Esophagus muscularis mucosa (tissue), 4 donors: ENCODE measurements around the gene OBP2B. TPM values are rescaled to one million over a fixed set of nuclear protein-coding genes. Genes with fewer than 3 reads are reported as not detected.
"Not testable (repeated sequence)": the region's sequence is repeated elsewhere in the genome, so short reads cannot be mapped to it uniquely, and the experiment has no call there.

Experiments used
- DNase-seq: peaks from one replicate; pipeline ENCODE4 v3.0.0-alpha.2; 2017; ENCODE audit errors: extremely low spot score
- H3K27ac ChIP-seq, 4 donors: fragments of 200-600 bp; sonication (generic); replicated peaks in 1 of 4; 1 replicate in 3 of 4; 2 replicates in 1 of 4; pipeline ENCODE4 v1.5.1; 2016 to 2019; ENCODE audit warnings: mild to moderate bottlenecking in 1 of 4
- H3K27me3 ChIP-seq, 4 donors: fragments of 200-600 bp; sonication (generic); one replicate each; pipeline versions ENCODE4 v1.5.1 to v1.6.0; 2016 to 2019
- H3K36me3 ChIP-seq, 4 donors: fragments of 200-600 bp; sonication (generic); one replicate each; pipeline ENCODE4 v1.5.1; 2016 to 2019
- H3K4me1 ChIP-seq, 4 donors: fragments of 200-600 bp; sonication (generic); one replicate each; pipeline ENCODE4 v1.5.1; 2016 to 2019
- H3K4me3 ChIP-seq, 4 donors: fragments of 200-600 bp; sonication (generic); 1 replicate in 2 of 4; 2 replicates in 2 of 4; pipeline ENCODE4 v1.5.1; 2016 to 2019; ENCODE audit warnings: mild to moderate bottlenecking in 4 of 4, moderate library complexity in 1 of 4
- H3K9me3 ChIP-seq, 4 donors: fragments of 200-600 bp; sonication (generic); 1 replicate in 3 of 4; 2 replicates in 1 of 4; pipeline ENCODE4 v1.5.1; 2016 to 2019
- EP300 ChIP-seq: sonication (generic); formaldehyde crosslinking; IDR thresholded peaks from one replicate; pipeline ENCODE4 v1.6.1; 2017; ENCODE audit warnings: antibody characterized with exemption
- POLR2A ChIP-seq: fragments of 450-650 bp; IDR thresholded peaks from one replicate; pipeline ENCODE4 v1.6.1; 2017; ENCODE audit warnings: antibody characterized with exemption, moderate library complexity, mild to moderate bottlenecking, low read depth
- POLR2AphosphoS5 ChIP-seq, 2 donors: sonication (generic); formaldehyde crosslinking; IDR thresholded peaks; one replicate each; pipeline ENCODE4 v1.6.1; 2017; ENCODE audit warnings: antibody characterized with exemption in 2 of 2
- WGBS: methylation state at CpG from one replicate; pipeline ENCODE4 v1.1.5; 2018; 5-methylcytosine and 5-hydroxymethylcytosine counted together
- intact Hi-C: fragments of 100-400 bp; cut with DNase I; formaldehyde crosslinking; loops from one replicate; pipeline ENCODE4 v1.15.1; 2023
- total RNA-seq, 4 donors: library from RNA; depleted of rRNA; stranded (reverse); fragments of >200 nt; gene quantifications; one replicate each; pipeline versions ENCODE4 v1.1.0 to v1.2.1, GENCODE V29; 2016
- TF ChIP-seq, protein P1 (sequence below), 3 experiments: fragments of 200-600 bp in 2 of 3; fragments of 450-650 bp in 1 of 3; sonication (generic) in 2 of 3; IDR thresholded peaks; one replicate each; pipeline ENCODE4 v1.5.1; 2017 to 2019; ENCODE audit warnings: antibody characterized with exemption in 3 of 3, mild to moderate bottlenecking in 2 of 3, moderate library complexity in 1 of 3

The OBP2B gene, protein sequence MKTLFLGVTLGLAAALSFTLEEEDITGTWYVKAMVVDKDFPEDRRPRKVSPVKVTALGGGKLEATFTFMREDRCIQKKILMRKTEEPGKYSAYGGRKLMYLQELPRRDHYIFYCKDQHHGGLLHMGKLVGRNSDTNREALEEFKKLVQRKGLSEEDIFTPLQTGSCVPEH
- total RNA-seq: not detected

GRCh38 chr9:133208880-133209300 lies at the start of gene OBP2B:
OBP2B (minus strand) TSS chr9:133209250; CDS start chr9:133209199, 51 bp downstream.
- DNase-seq, H3K4me1 ChIP-seq, intact Hi-C loops, H3K27ac ChIP-seq, H3K4me3 ChIP-seq, H3K36me3 ChIP-seq, H3K9me3 ChIP-seq: not testable (repeated sequence)
- H3K27me3 ChIP-seq: peaks cover 0 to 69% (median 0%) of the 10 kb centered on the region in 4 donors
- WGBS: no CpG with 5 or more reads among the region's 18 CpGs

GRCh38 chr9:133258061-133259015 lies 49.3 kb upstream of the OBP2B start:
- Histone ChIP-seq H3K27ac (no peak overlapping the region), H3K36me3 (peaks cover 0 to 4% (median 0%) of the 10 kb centered on the region in 4 donors), H3K9me3 (peaks cover 0 to 7% (median 0%) of the 10 kb centered on the region in 4 donors), H3K4me1 (peaks cover 0 to 27% (median 0%) of the 10 kb centered on the region in 4 donors), H3K27me3 (peaks cover 0 to 18% (median 0%) of the 10 kb centered on the region in 4 donors), H3K4me3 (no peak overlapping the region)
- no peak for DNase-seq
- intact Hi-C loops: no loop called here
- 77% methylated on average over 21 of the region's 21 CpGs for WGBS
- TF ChIP-seq, protein P1, sequence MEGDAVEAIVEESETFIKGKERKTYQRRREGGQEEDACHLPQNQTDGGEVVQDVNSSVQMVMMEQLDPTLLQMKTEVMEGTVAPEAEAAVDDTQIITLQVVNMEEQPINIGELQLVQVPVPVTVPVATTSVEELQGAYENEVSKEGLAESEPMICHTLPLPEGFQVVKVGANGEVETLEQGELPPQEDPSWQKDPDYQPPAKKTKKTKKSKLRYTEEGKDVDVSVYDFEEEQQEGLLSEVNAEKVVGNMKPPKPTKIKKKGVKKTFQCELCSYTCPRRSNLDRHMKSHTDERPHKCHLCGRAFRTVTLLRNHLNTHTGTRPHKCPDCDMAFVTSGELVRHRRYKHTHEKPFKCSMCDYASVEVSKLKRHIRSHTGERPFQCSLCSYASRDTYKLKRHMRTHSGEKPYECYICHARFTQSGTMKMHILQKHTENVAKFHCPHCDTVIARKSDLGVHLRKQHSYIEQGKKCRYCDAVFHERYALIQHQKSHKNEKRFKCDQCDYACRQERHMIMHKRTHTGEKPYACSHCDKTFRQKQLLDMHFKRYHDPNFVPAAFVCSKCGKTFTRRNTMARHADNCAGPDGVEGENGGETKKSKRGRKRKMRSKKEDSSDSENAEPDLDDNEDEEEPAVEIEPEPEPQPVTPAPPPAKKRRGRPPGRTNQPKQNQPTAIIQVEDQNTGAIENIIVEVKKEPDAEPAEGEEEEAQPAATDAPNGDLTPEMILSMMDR (IDR thresholded peaks at IDR 0.05): no peak
- no peak for TF ChIP-seq POLR2AphosphoS5 (IDR thresholded peaks at IDR 0.05)
- TF ChIP-seq EP300: no peak
- TF ChIP-seq POLR2A: no peak

- Histone ChIP-seq H3K27ac (no peak overlapping the region), H3K4me1 (peaks cover 0 to 27% (median 0%) of the 10 kb centered on the region in 4 donors), H3K9me3 (peaks cover 0 to 7% (median 0%) of the 10 kb centered on the region in 4 donors), H3K4me3 (no peak overlapping the region), H3K36me3 (peaks cover 0 to 4% (median 0%) of the 10 kb centered on the region in 4 donors), H3K27me3 (peaks cover 0 to 20% (median 0%) of the 10 kb centered on the region in 4 donors)
- WGBS: 72% methylated on average over 13 of the region's 13 CpGs
- intact Hi-C loops: no loop called here
- no peak for DNase-seq
- TF ChIP-seq POLR2AphosphoS5 (IDR thresholded peaks at IDR 0.05): peak; percentile 8 to 45
- TF ChIP-seq, protein P1 (IDR thresholded peaks at IDR 0.05): no peak
Observed at GRCh38 chr9:133257465-133257956, 48.5 kb upstream of the OBP2B start.

GRCh38 chr9:133256686-133257091 lies 47.6 kb upstream of the OBP2B start:
- Histone ChIP-seq H3K9me3 (peaks cover 0 to 7% (median 0%) of the 10 kb centered on the region in 4 donors), H3K27ac (peak overlapping the region in 1 of 4 donors; percentile 55), H3K4me1 (peaks cover 0 to 28% (median 0%) of the 10 kb centered on the region in 4 donors), H3K4me3 (no peak overlapping the region), H3K27me3 (peaks cover 0 to 24% (median 0%) of the 10 kb centered on the region in 4 donors), H3K36me3 (peaks cover 0 to 4% (median 0%) of the 10 kb centered on the region in 4 donors)
- TF ChIP-seq EP300: no peak
- TF ChIP-seq POLR2AphosphoS5 (IDR thresholded peaks at IDR 0.05): no peak
- TF ChIP-seq, protein P1 (IDR thresholded peaks at IDR 0.05): no peak
- no peak for TF ChIP-seq POLR2A
- no peak for DNase-seq
- WGBS: 84% methylated on average over 10 of the region's 10 CpGs
- intact Hi-C loops: no loop called here

DNA sequence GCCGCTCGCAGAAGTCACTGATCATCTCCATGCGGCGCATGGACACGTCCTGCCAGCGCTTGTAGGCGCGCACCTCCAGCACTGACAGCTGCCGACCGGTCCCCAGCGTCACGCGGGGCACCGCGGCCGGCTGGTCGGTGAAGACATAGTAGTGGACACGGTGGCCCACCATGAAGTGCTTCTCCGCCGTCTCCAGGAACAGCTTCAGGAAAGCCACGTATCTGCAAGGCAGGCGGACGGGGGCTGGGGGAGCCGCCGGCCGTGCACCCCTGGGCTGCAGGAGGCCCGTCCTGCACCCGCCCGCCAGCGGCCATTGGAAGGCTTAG lies 47.0 kb upstream of the OBP2B start:
- WGBS: 91% methylated on average over 24 of the region's 30 CpGs
- TF ChIP-seq EP300: no peak
- no peak for TF ChIP-seq POLR2A
- TF ChIP-seq, protein P1 (IDR thresholded peaks at IDR 0.05): no peak
- TF ChIP-seq POLR2AphosphoS5 (IDR thresholded peaks at IDR 0.05): no peak
- H3K27me3 ChIP-seq: peaks cover 0 to 24% (median 0%) of the 10 kb centered on the region in 4 donors
- H3K4me3 ChIP-seq: no peak overlapping the region
- H3K4me1 ChIP-seq: peaks cover 0 to 30% (median 0%) of the 10 kb centered on the region in 4 donors
- H3K27ac ChIP-seq: peak overlapping the region in 1 of 4 donors; percentile 34
- H3K36me3 ChIP-seq: peaks cover 0 to 4% (median 0%) of the 10 kb centered on the region in 4 donors
- intact Hi-C loops: no loop called here
- peaks cover 0 to 7% (median 0%) of the 10 kb centered on the region in 4 donors for H3K9me3 ChIP-seq
- no peak for DNase-seq
